RPMI8226 (cell line): ENCODE results near the gene PRKCZ.

Source experiments
- DNase-seq: peaks from one replicate; pipeline ENCODE4 v3.0.0-alpha.2; 2015

The PRKCZ gene

GRCh38 chr1:2199042-2199810, 149.0 kb downstream of the PRKCZ start:
- no peak for DNase-seq

GRCh38 chr1:2200308-2200943, 150.2 kb downstream of the PRKCZ start:
- no peak for DNase-seq

GRCh38 chr1:2201062-2201461, 150.9 kb downstream of the PRKCZ start:
- DNase-seq, result no peak

- DNase-seq, result no peak
Measured at GRCh38 chr1:2202008-2202575, 151.9 kb downstream of the PRKCZ start.

- DNase-seq, result peak; percentile 32
Measured at GRCh38 chr1:2202843-2203601, 152.8 kb downstream of the PRKCZ start.

- no peak for DNase-seq
Measured at GRCh38 chr1:2203671-2204414, 153.6 kb downstream of the PRKCZ start.

GRCh38 chr1:2204415-2205190, 154.4 kb downstream of the PRKCZ start:
- no peak for DNase-seq

GRCh38 chr1:2205191-2205952, 155.2 kb downstream of the PRKCZ start:
- peak; percentile 96 for DNase-seq

GRCh38 chr1:2206813-2207487, 156.7 kb downstream of the PRKCZ start:
- no peak for DNase-seq

GRCh38 chr1:2208309-2209239, 158.4 kb downstream of the PRKCZ start:
- DNase-seq, result no peak

GRCh38 chr1:2209400-2210083, 159.3 kb downstream of the PRKCZ start:
- DNase-seq, result no peak

GRCh38 chr1:2210084-2210653, 160.0 kb downstream of the PRKCZ start:
- no peak for DNase-seq

- DNase-seq, result no peak
Measured at GRCh38 chr1:2210786-2211185, 160.6 kb downstream of the PRKCZ start.

GRCh38 chr1:2212274-2212531, 162.0 kb downstream of the PRKCZ start:
- DNase-seq, result no peak

- DNase-seq, result peak; percentile 66
Measured at GRCh38 chr1:2212532-2213491, 162.6 kb downstream of the PRKCZ start.

- DNase-seq, result no peak
Measured at GRCh38 chr1:2213576-2214505, 163.6 kb downstream of the PRKCZ start.
